ENCODE results near the gene TRIM58. TPM values are rescaled to one million over a fixed set of nuclear protein-coding genes. Genes with fewer than 3 reads are reported as not detected.

Gene TRIM58
- total RNA-seq, 1 experiment from 2014 or later, result not detected

DNA sequence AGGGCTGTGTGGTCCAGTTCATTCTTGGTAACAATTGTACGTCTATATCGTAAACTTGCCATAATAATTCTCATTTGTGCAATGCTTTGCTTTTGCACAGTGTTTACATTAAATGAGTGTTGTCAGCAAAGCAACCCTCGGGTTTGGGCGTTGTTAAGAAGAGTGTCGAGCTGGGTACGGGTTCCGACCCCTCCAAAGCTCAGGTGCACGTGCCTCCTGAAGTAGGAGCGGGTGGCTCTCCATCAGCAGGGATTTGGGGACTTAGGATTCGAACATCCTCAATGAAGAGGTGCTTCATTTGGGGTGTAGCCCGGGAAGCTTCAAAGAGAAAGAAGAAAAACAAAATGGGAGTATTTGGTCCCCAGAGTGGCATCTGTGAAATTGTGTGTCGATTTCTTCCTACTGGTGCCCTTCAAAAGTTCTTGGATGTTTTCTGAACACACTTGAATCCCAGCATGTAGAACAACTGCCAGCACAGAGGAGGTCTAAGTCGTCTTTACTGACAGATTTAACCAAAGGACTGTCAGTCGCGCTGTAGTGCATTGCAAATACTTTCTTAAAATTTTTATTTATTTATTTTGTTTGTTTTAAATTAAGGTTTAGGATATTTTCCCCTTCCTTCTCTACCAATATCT is 1.1 kb downstream of the TRIM58 start:
- Histone ChIP-seq H3K4me3 (ENCODE audit: low read depth, low read length, poor library complexity, severe bottlenecking) (no peak overlapping the region), H3K27ac (ENCODE audit: low read depth, low read length, poor library complexity, severe bottlenecking) (no peak overlapping the region), H3K36me3 (ENCODE audit: insufficient read depth, low read length, poor library complexity, severe bottlenecking) (no peaks in the 10 kb centered on the region), H3K4me1 (ENCODE audit: insufficient read depth, low read length, poor library complexity, severe bottlenecking) (no peaks in the 10 kb centered on the region), H3K27me3 (replicated peaks; ENCODE audit: insufficient read depth, low read depth, low read length, poor library complexity) (peaks cover 4% of the 10 kb centered on the region), H3K9me3 (ENCODE audit: low read depth, low read length, poor library complexity, severe bottlenecking) (peaks cover 6% of the 10 kb centered on the region)
- ChIA-PET POLR2A (ENCODE audit: low non-redundant PET) (no interaction called here), CTCF (no interaction called here)
- BruUV-seq (replicated peaks), result no TSS peak
- intact Hi-C loops (cut with micrococcal nuclease; ENCODE audit: unreplicated experiment), result no loop called here
- TF ChIP-seq EZH2 (IDR thresholded peaks at IDR 0.05; ENCODE audit: borderline replicate concordance, low read depth, low read length, poor library complexity, severe bottlenecking), result no peak
- TF ChIP-seq, protein P1, sequence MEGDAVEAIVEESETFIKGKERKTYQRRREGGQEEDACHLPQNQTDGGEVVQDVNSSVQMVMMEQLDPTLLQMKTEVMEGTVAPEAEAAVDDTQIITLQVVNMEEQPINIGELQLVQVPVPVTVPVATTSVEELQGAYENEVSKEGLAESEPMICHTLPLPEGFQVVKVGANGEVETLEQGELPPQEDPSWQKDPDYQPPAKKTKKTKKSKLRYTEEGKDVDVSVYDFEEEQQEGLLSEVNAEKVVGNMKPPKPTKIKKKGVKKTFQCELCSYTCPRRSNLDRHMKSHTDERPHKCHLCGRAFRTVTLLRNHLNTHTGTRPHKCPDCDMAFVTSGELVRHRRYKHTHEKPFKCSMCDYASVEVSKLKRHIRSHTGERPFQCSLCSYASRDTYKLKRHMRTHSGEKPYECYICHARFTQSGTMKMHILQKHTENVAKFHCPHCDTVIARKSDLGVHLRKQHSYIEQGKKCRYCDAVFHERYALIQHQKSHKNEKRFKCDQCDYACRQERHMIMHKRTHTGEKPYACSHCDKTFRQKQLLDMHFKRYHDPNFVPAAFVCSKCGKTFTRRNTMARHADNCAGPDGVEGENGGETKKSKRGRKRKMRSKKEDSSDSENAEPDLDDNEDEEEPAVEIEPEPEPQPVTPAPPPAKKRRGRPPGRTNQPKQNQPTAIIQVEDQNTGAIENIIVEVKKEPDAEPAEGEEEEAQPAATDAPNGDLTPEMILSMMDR (conservative IDR thresholded peaks at IDR 0.05; ENCODE audit: low read depth, low read length), result no peak
- no peak for DNase-seq (ENCODE audit: low spot score)

DNA sequence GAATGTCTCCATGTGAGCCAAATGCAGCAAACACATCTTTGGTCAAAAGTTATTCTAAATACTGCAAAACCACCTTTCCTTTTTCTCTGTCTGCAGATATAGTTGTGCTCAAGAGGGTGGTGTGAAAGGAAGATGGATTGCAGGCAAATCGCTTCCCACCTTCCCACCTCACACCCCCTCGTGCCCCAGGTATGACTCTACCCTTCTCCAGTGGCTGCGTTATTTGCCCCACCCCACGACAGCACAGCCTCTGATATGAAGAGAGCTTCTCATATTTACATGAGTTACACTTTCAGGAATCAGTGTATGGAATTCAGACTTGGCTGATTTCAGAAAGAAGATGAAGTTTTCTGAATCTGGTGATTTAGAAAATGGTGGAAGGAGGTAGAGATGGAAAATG is 5.8 kb downstream of the TRIM58 start:
- TF ChIP-seq, protein P1 (conservative IDR thresholded peaks at IDR 0.05; ENCODE audit: low read depth, low read length), result no peak
- peaks cover 3% of the 10 kb centered on the region for H3K27me3 ChIP-seq (replicated peaks; ENCODE audit: insufficient read depth, low read depth, low read length, poor library complexity)
- POLR2A ChIA-PET (ENCODE audit: low non-redundant PET), result no interaction called here
- no peaks in the 10 kb centered on the region for H3K36me3 ChIP-seq (ENCODE audit: insufficient read depth, low read length, poor library complexity, severe bottlenecking)
- intact Hi-C loops (cut with micrococcal nuclease; ENCODE audit: unreplicated experiment), result no loop called here
- peaks cover 14% of the 10 kb centered on the region for H3K9me3 ChIP-seq (ENCODE audit: low read depth, low read length, poor library complexity, severe bottlenecking)
- CTCF ChIA-PET, result no interaction called here
- H3K4me1 ChIP-seq (ENCODE audit: insufficient read depth, low read length, poor library complexity, severe bottlenecking), result no peaks in the 10 kb centered on the region
- DNase-seq (ENCODE audit: low spot score), result no peak
- no peak overlapping the region for H3K4me3 ChIP-seq (ENCODE audit: low read depth, low read length, poor library complexity, severe bottlenecking)
- no peak overlapping the region for H3K27ac ChIP-seq (ENCODE audit: low read depth, low read length, poor library complexity, severe bottlenecking)
- BruUV-seq (replicated peaks), result no TSS peak

DNA sequence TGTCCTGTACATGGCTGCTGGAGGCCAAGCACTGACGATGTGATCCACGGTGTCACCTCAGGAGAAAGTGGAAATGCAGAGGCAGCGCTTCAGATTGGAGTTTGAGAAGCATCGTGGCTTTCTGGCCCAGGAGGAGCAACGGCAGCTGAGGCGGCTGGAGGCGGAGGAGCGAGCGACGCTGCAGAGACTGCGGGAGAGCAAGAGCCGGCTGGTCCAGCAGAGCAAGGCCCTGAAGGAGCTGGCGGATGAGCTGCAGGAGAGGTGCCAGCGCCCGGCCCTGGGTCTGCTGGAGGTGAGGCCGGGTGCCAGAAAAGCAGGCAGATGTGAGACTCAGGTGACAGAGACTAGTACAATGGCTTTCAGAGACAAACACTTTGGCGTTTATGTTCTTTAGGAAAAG is 7.7 kb downstream of the TRIM58 start:
- Histone ChIP-seq H3K36me3 (ENCODE audit: insufficient read depth, low read length, poor library complexity, severe bottlenecking) (no peaks in the 10 kb centered on the region), H3K27me3 (replicated peaks; ENCODE audit: insufficient read depth, low read depth, low read length, poor library complexity) (no peaks in the 10 kb centered on the region), H3K4me3 (ENCODE audit: low read depth, low read length, poor library complexity, severe bottlenecking) (no peak overlapping the region), H3K27ac (ENCODE audit: low read depth, low read length, poor library complexity, severe bottlenecking) (no peak overlapping the region), H3K4me1 (ENCODE audit: insufficient read depth, low read length, poor library complexity, severe bottlenecking) (no peaks in the 10 kb centered on the region), H3K9me3 (ENCODE audit: low read depth, low read length, poor library complexity, severe bottlenecking) (peaks cover 14% of the 10 kb centered on the region)
- intact Hi-C loops (cut with micrococcal nuclease; ENCODE audit: unreplicated experiment), result no loop called here
- ChIA-PET CTCF (no interaction called here), POLR2A (ENCODE audit: low non-redundant PET) (no interaction called here)
- DNase-seq (ENCODE audit: low spot score), result no peak
- BruUV-seq (replicated peaks), result no TSS peak
- no peak for TF ChIP-seq EZH2 (IDR thresholded peaks at IDR 0.05; ENCODE audit: borderline replicate concordance, low read depth, low read length, poor library complexity, severe bottlenecking)
- TF ChIP-seq, protein P1 (conservative IDR thresholded peaks at IDR 0.05; ENCODE audit: low read depth, low read length), result no peak
